GM10847 (cell line): ENCODE data around the gene PHF24.

Experiments used
- POLR2A ChIP-seq: IDR thresholded peaks from 2 replicates; pipeline ENCODE4 v1.6.1; 2011; ENCODE audit not compliant: insufficient read length; ENCODE audit errors: extremely low read depth

Gene PHF24

GRCh38 chr9:34957492-34958410, at the start of gene PHF24:
Gene PHF24, plus strand, starts transcription at chr9:34958285. Its CDS starts 13,014 bp downstream, at chr9:34971299.
- TF ChIP-seq POLR2A: no peak

- no peak for TF ChIP-seq POLR2A
Observed at GRCh38 chr9:34927061-34927460, 31.0 kb upstream of the PHF24 start.

- TF ChIP-seq POLR2A: no peak
Observed at GRCh38 chr9:34928921-34929320, 29.2 kb upstream of the PHF24 start.

- TF ChIP-seq POLR2A: no peak
Observed at GRCh38 chr9:34929506-34930102, 28.5 kb upstream of the PHF24 start.

- TF ChIP-seq POLR2A: no peak
Observed at GRCh38 chr9:34948451-34948850, 9.6 kb upstream of the PHF24 start.

- TF ChIP-seq POLR2A: no peak
Observed at GRCh38 chr9:34954225-34954624, 3.9 kb upstream of the PHF24 start.

- TF ChIP-seq POLR2A: no peak
Observed at GRCh38 chr9:34956648-34957047, 1.4 kb upstream of the PHF24 start.

- no peak for TF ChIP-seq POLR2A
Observed at GRCh38 chr9:34958411-34958982, 412 bp downstream of the PHF24 start.

GRCh38 chr9:34959461-34959860, 1.4 kb downstream of the PHF24 start:
- TF ChIP-seq POLR2A: no peak

- no peak for TF ChIP-seq POLR2A
Observed at GRCh38 chr9:34961574-34962490, 3.7 kb downstream of the PHF24 start.

- no peak for TF ChIP-seq POLR2A
Observed at GRCh38 chr9:34962546-34962945, 4.5 kb downstream of the PHF24 start.

GRCh38 chr9:34963552-34963951, 5.5 kb downstream of the PHF24 start:
- TF ChIP-seq POLR2A: no peak

GRCh38 chr9:34964458-34964857, 6.4 kb downstream of the PHF24 start:
- no peak for TF ChIP-seq POLR2A

GRCh38 chr9:34971146-34971811, 13.2 kb downstream of the PHF24 start:
- TF ChIP-seq POLR2A: no peak
